Pancreas (tissue), 10 donors: ENCODE measurements around the gene RBM7. TPM values are rescaled to one million over a fixed set of nuclear protein-coding genes. Genes with fewer than 3 reads are reported as not detected.

Source experiments
- ATAC-seq, 4 donors: fragments of 200-7000 bp; cut with Tn5 transposase; one replicate each; pipeline versions ENCODE4 v1.8.0 to v1.9.1; 2020; ENCODE audit warnings: mild to moderate bottlenecking in 4 of 4, moderate library complexity in 4 of 4
- DNase-seq, 6 donors: peaks; one replicate each; pipeline ENCODE4 v3.0.0-alpha.2; 2020
- FAIRE-seq: peaks from 2 replicates; lab custom pipeline; 2012; peaks lifted over from hg19 to GRCh38; lab: Jason Lieb, UNC
- H3K27ac ChIP-seq, 4 donors: fragments of 200-600 bp; sonication (generic); 1 replicate in 3 of 4; 2 replicates in 1 of 4; pipeline versions ENCODE4 v1.5.0 to v1.8.0; 2020
- H3K27me3 ChIP-seq, 4 donors: fragments of 200-600 bp; one replicate each; pipeline ENCODE4 v1.8.0; 2021
- H3K36me3 ChIP-seq, 3 donors: fragments of 200-600 bp; sonication (generic) in 1 of 3; one replicate each; pipeline versions ENCODE4 v1.5.0 to v1.8.0; 2020 to 2021
- H3K4me1 ChIP-seq, 3 donors: fragments of 200-600 bp; one replicate each; pipeline ENCODE4 v1.8.0; 2021
- H3K4me3 ChIP-seq, 4 donors: fragments of 200-600 bp; sonication (generic) in 2 of 4; one replicate each; pipeline versions ENCODE4 v1.5.0 to v1.8.0; 2020 to 2021
- H3K9me3 ChIP-seq, 4 donors: fragments of 200-600 bp; one replicate each; pipeline ENCODE4 v1.8.0; 2021
- CTCF ChIP-seq, 4 donors: fragments of 200-600 bp; sonication (generic) in 3 of 4; IDR thresholded peaks; one replicate each; pipeline versions ENCODE4 v1.5.0 to v1.8.0; 2021; ENCODE audit warnings: antibody characterized with exemption in 4 of 4
- WGBS, 2 donors: extraction: QIAGEN DNeasy Blood & Tissue Kit; methylation state at CpG; one replicate each; pipeline ENCODE4 v1.1.7; 2013; 5-methylcytosine and 5-hydroxymethylcytosine counted together
- intact Hi-C, 3 donors: fragments of 100-400 bp; cut with DNase I; formaldehyde crosslinking; loops; one replicate each; pipeline versions ENCODE4 v1.11.1 to v1.14.2; 2022
- polyA plus RNA-seq, 2 donors: library from polyadenylated mRNA; stranded (reverse); fragments of 200-250 nt; gene quantifications; one replicate each; pipeline ENCODE4 v1.2.3, GENCODE V29; 2013
- total RNA-seq, 6 donors: library from RNA; stranded (reverse); fragmentation: NEBNext Ultra II Directional in 4 of 6; extraction: Animal tissue kit (Norgen Biotek cat#: 25700) in 4 of 6; gene quantifications; one replicate each; pipeline versions ENCODE4 v1.2.1 to v1.2.4, GENCODE V29; 2021 to 2023
- donor health status: healthy with polysubstance abuse.
- donor health status: DM: no; HTN: no; CAD: no; lungs with moderate emphysema.
- donor health status: DM: no; HTN: no; CAD: no.
- donor health status: control.
- donor health status: control.
- donor health status: Bipolar disorder and iron deficiency.
- donor health status: DM: yes; HTN: yes; CAD: no.
- donor health status: DM: no; HTN: no; CAD: no.
- donor health status: DM: no; HTN: no; CAD: no.
- donor health status: DM: yes; HTN: yes; CAD: no.

Gene RBM7, protein sequence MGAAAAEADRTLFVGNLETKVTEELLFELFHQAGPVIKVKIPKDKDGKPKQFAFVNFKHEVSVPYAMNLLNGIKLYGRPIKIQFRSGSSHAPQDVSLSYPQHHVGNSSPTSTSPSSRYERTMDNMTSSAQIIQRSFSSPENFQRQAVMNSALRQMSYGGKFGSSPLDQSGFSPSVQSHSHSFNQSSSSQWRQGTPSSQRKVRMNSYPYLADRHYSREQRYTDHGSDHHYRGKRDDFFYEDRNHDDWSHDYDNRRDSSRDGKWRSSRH
- total RNA-seq (10 to 100 TPM in 4 of 6 donors, 1 to 10 TPM in 2; 6.5 to 16.4 (median 11.8) TPM), polyA plus RNA-seq (1 to 10 TPM; 3.8 to 8.7 TPM)

GRCh38 chr11:114400216-114400914 lies at the start of gene RBM7, which contains the start of gene C11orf71:
Gene RBM7, plus strand, starts transcription at chr11:114400666. Its CDS starts 6 bp downstream, at chr11:114400672.
Gene C11orf71, minus strand, starts transcription at chr11:114400511. Its CDS starts 180 bp downstream, at chr11:114400331.
- 0% methylated on average over 64 to 65 of the region's 65 CpGs for WGBS, 2 donors
- H3K27me3 ChIP-seq, result no peaks in the 10 kb centered on the region
- FAIRE-seq, result peak; percentile 75
- DNase-seq, result peak; percentile 97 to 99 (median 98)
- ATAC-seq, result peak; percentile 91 to 97 (median 96)
- intact Hi-C loops, result no loop called here
- H3K9me3 ChIP-seq, result no peaks in the 10 kb centered on the region
- no peak for TF ChIP-seq CTCF (IDR thresholded peaks at IDR 0.05)
- peak within 1 kb of the TSS; percentile 60 to 76 (median 62) for H3K4me3 ChIP-seq
- H3K27ac ChIP-seq, result peak within 1 kb of the TSS; percentile 93 to 98 (median 98)
- H3K36me3 ChIP-seq, result no peaks in the 10 kb centered on the region
- peaks cover 10 to 34% (median 26%) of the 10 kb centered on the region in 3 donors for H3K4me1 ChIP-seq

- WGBS, 2 donors, result 64 to 69% methylated on average over 3 of the region's 3 CpGs
- no peak overlapping the region for H3K27ac ChIP-seq
- intact Hi-C loops, result no loop called here
- H3K9me3 ChIP-seq, result no peaks in the 10 kb centered on the region
- H3K36me3 ChIP-seq, result no peaks in the 10 kb centered on the region
- no peaks in the 10 kb centered on the region for H3K4me1 ChIP-seq
- no peaks in the 10 kb centered on the region for H3K27me3 ChIP-seq
- no peak for DNase-seq
- H3K4me3 ChIP-seq, result no peak overlapping the region
- TF ChIP-seq CTCF (IDR thresholded peaks at IDR 0.05), result no peak
- no peak for ATAC-seq
- FAIRE-seq, result no peak
Measured at GRCh38 chr11:114353443-114353842, 47.0 kb upstream of the RBM7 start.

DNA sequence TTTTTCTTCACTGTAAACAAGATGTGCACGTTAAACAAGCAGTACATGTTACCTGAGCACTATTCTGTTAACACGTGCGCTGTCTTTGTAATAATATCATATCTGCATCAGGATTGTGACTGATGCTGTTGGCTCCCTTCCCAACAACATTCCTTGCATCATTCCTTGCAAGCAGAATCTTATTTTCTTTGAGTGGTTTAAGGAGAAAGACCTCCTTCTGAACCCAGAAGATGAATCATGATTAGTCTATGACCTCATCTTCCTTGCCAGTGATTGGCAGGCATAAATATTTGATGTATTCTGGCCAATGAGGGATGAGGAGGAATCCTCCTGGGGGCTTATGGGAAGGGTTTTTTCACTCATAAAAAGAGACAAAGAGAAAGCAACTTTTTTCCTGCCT lies 46.4 kb upstream of the RBM7 start:
- H3K27ac ChIP-seq, result no peak overlapping the region
- H3K27me3 ChIP-seq, result no peaks in the 10 kb centered on the region
- no peak for TF ChIP-seq CTCF (IDR thresholded peaks at IDR 0.05)
- no peak overlapping the region for H3K4me3 ChIP-seq
- H3K9me3 ChIP-seq, result no peaks in the 10 kb centered on the region
- 52 to 71% methylated on average over 3 of the region's 3 CpGs for WGBS, 2 donors
- FAIRE-seq, result no peak
- no peaks in the 10 kb centered on the region for H3K36me3 ChIP-seq
- DNase-seq, result no peak
- no peak for ATAC-seq
- no peaks in the 10 kb centered on the region for H3K4me1 ChIP-seq
- intact Hi-C loops, result no loop called here

DNA sequence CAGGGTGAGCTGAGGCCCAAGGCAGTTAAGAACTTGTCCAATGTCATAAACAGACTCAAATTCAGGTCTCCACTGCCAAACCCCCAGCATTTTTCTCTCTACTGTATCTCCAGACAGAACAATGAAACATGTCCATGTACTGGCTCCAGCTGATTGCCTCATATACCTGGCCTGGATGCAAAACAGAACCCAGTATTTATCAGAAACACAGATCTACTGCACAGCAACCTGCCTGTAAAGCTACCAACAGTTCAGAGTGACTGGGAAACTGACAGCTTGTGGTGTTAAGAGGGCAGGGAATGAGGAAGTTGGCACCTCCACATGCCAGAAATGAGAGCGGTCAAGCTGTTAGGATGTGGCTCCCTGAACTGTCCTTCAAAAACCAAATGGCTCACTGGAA lies 41.8 kb upstream of the RBM7 start:
- intact Hi-C loops, result no loop called here
- H3K9me3 ChIP-seq, result no peaks in the 10 kb centered on the region
- H3K4me3 ChIP-seq, result no peak overlapping the region
- FAIRE-seq (no peak), DNase-seq (no peak), ATAC-seq (peak; percentile 38 to 82 (median 66))
- 50 to 52% methylated on average over 1 of the region's 1 CpG for WGBS, 2 donors
- no peak overlapping the region for H3K27ac ChIP-seq
- no peaks in the 10 kb centered on the region for H3K4me1 ChIP-seq
- H3K27me3 ChIP-seq, result no peaks in the 10 kb centered on the region
- H3K36me3 ChIP-seq, result no peaks in the 10 kb centered on the region
- TF ChIP-seq CTCF (IDR thresholded peaks at IDR 0.05), result no peak
